ENCODE measurements around the gene QARS1. TPM values are rescaled to one million over a fixed set of nuclear protein-coding genes. Genes with fewer than 3 reads are reported as not detected.

Gene QARS1
- total RNA-seq, 1 donor from 2014 or later = 393 TPM

GRCh38 chr3:49076116-49076515 lies 28.4 kb downstream of the QARS1 start:
- peaks cover 36 to 52% (median 46%) of the 10 kb centered on the region in 3 donors for H3K36me3 ChIP-seq (ENCODE audit: control insufficient read depth in 3 of 3, insufficient read depth in 3 of 3, low read length in 3 of 3)

DNA sequence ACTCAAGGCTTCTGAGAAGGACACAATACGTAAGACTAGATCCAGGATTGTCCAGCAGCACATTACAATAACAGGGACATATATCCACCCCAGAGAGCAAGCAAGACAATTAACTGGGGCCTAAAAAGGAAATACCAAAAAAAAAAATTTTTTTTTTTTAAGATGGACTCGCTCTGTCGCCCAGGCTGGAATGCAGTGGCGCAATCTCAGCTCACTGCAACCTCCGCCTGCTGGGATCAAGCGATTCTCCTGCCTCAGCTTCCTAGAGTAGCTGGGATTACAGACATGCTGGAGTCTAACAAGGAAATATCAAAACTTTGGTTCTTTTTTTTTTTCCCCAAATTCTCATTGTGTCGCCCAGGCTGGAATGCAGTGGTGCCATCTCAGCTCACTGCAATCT lies 46.5 kb downstream of the QARS1 start:
- peaks cover 35 to 52% (median 43%) of the 10 kb centered on the region in 3 donors for H3K36me3 ChIP-seq (ENCODE audit: control insufficient read depth in 3 of 3, insufficient read depth in 3 of 3, low read length in 3 of 3)

More at GRCh38 chr3:49076116-49076515, 28.4 kb downstream of the QARS1 start:
- Histone ChIP-seq H3K4me3 (ENCODE audit: low read length in 3 of 3) (no peak overlapping the region), H3K9ac (ENCODE audit: low read depth in 1 of 3, low read length in 3 of 3) (no peak overlapping the region), H3K9me3 (ENCODE audit: control insufficient read depth in 3 of 3, low read length in 3 of 3) (no peaks in the 10 kb centered on the region), H3K27ac (ENCODE audit: low read depth, low read length) (no peak overlapping the region), H3K27me3 (ENCODE audit: control insufficient read depth in 3 of 3, insufficient read depth in 3 of 3, low read length in 3 of 3) (no peaks in the 10 kb centered on the region), H3K4me1 (ENCODE audit: control insufficient read depth in 3 of 3, insufficient read depth in 3 of 3, low read length in 3 of 3) (no peaks in the 10 kb centered on the region)

DNA sequence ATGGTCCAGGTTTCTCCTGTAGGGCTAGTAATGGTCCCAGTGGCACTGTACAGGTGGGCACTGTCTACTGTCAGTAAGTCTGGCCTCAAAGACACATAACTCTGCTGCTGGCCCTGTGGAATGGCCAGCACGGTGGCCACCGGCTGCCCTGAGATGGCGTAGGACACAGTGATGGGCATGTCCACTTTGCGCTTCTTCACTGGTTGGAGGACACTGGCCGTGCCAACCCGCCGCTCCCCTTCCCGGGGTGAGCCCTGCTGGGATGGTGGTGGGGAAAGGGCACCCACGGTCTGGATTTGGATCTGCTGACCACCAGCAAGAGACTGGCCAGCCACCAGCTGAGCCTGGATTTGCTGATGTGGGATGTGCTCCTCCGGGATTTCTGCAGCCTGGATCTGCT lies 47.3 kb downstream of the QARS1 start:
- Histone ChIP-seq H3K4me3 (ENCODE audit: low read length in 3 of 3) (no peak overlapping the region), H3K27ac (ENCODE audit: low read depth, low read length) (no peak overlapping the region), H3K9me3 (ENCODE audit: control insufficient read depth in 3 of 3, low read length in 3 of 3) (no peaks in the 10 kb centered on the region), H3K9ac (ENCODE audit: low read depth in 1 of 3, low read length in 3 of 3) (no peak overlapping the region), H3K4me1 (ENCODE audit: control insufficient read depth in 3 of 3, insufficient read depth in 3 of 3, low read length in 3 of 3) (peaks cover 0 to 6% (median 0%) of the 10 kb centered on the region in 3 donors), H3K36me3 (ENCODE audit: control insufficient read depth in 3 of 3, insufficient read depth in 3 of 3, low read length in 3 of 3) (peaks cover 37 to 49% (median 45%) of the 10 kb centered on the region in 3 donors), H3K27me3 (ENCODE audit: control insufficient read depth in 3 of 3, insufficient read depth in 3 of 3, low read length in 3 of 3) (no peaks in the 10 kb centered on the region)

More for the DNA sequence above, 46.5 kb downstream of the QARS1 start:
- peaks cover 0 to 6% (median 0%) of the 10 kb centered on the region in 3 donors for H3K4me1 ChIP-seq (ENCODE audit: control insufficient read depth in 3 of 3, insufficient read depth in 3 of 3, low read length in 3 of 3)
- no peaks in the 10 kb centered on the region for H3K9me3 ChIP-seq (ENCODE audit: control insufficient read depth in 3 of 3, low read length in 3 of 3)
- H3K4me3 ChIP-seq (ENCODE audit: low read length in 3 of 3) = no peak overlapping the region
- no peaks in the 10 kb centered on the region for H3K27me3 ChIP-seq (ENCODE audit: control insufficient read depth in 3 of 3, insufficient read depth in 3 of 3, low read length in 3 of 3)
- H3K9ac ChIP-seq (ENCODE audit: low read depth in 1 of 3, low read length in 3 of 3) = no peak overlapping the region
- no peak overlapping the region for H3K27ac ChIP-seq (ENCODE audit: low read depth, low read length)

GRCh38 chr3:49054344-49054862 lies 50.2 kb downstream of the QARS1 start:
- peaks cover 0 to 6% (median 0%) of the 10 kb centered on the region in 3 donors for H3K4me1 ChIP-seq (ENCODE audit: control insufficient read depth in 3 of 3, insufficient read depth in 3 of 3, low read length in 3 of 3)
- no peaks in the 10 kb centered on the region for H3K27me3 ChIP-seq (ENCODE audit: control insufficient read depth in 3 of 3, insufficient read depth in 3 of 3, low read length in 3 of 3)
- H3K27ac ChIP-seq (ENCODE audit: low read depth, low read length) = no peak overlapping the region
- H3K36me3 ChIP-seq (ENCODE audit: control insufficient read depth in 3 of 3, insufficient read depth in 3 of 3, low read length in 3 of 3) = peaks cover 37 to 44% (median 42%) of the 10 kb centered on the region in 3 donors
- peak overlapping the region in 1 of 3 donors; percentile 16 for H3K9ac ChIP-seq (ENCODE audit: low read depth in 1 of 3, low read length in 3 of 3)
- H3K4me3 ChIP-seq (ENCODE audit: low read length in 3 of 3) = no peak overlapping the region
- H3K9me3 ChIP-seq (ENCODE audit: control insufficient read depth in 3 of 3, low read length in 3 of 3) = no peaks in the 10 kb centered on the region

DNA sequence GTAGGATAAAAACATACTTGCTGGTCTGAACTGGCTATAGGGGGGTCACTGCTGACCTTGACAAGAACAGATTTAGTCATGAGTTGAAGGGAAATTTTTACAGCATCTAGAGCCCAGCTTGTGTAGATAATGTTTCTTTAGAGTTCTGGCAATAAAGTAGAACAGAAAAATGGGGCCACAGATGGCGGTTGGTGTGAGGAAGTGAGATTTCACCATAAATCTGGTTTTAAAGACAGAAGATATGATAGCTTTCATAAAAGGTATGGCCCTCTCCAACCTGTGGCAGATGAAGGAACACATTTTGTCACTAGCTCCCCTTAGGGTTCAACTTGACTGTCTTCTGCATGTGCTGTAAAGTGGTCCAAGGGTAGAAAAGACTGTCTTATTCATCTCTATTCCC lies 51.0 kb downstream of the QARS1 start:
- Histone ChIP-seq H3K9me3 (ENCODE audit: control insufficient read depth in 3 of 3, low read length in 3 of 3) (no peaks in the 10 kb centered on the region), H3K4me3 (ENCODE audit: low read length in 3 of 3) (no peak overlapping the region), H3K36me3 (ENCODE audit: control insufficient read depth in 3 of 3, insufficient read depth in 3 of 3, low read length in 3 of 3) (peaks cover 37 to 44% (median 42%) of the 10 kb centered on the region in 3 donors), H3K9ac (ENCODE audit: low read depth in 1 of 3, low read length in 3 of 3) (no peak overlapping the region), H3K27me3 (ENCODE audit: control insufficient read depth in 3 of 3, insufficient read depth in 3 of 3, low read length in 3 of 3) (no peaks in the 10 kb centered on the region), H3K27ac (ENCODE audit: low read depth, low read length) (no peak overlapping the region), H3K4me1 (ENCODE audit: control insufficient read depth in 3 of 3, insufficient read depth in 3 of 3, low read length in 3 of 3) (peaks cover 0 to 6% (median 0%) of the 10 kb centered on the region in 3 donors)

Small RNA genes lying within 50 kb of the gene (small RNA-seq; reads per million reads assigned to genes)
- gene RN7SL182P = not detected

Other genes starting within 250 kb of the QARS1 start
- 15.1 TPM for gene SLC25A20, start 205.9 kb downstream of the QARS1 start, total RNA-seq
- 51.7 TPM for gene ARIH2, start 185.9 kb downstream of the QARS1 start, total RNA-seq
- gene P4HTM, start 114.5 kb downstream of the QARS1 start, total RNA-seq = 17.2 TPM
- 54.3 TPM for gene WDR6, start 97.4 kb downstream of the QARS1 start, total RNA-seq
- 27.7 TPM for gene DALRD3, start 86.2 kb downstream of the QARS1 start, total RNA-seq
- gene NDUFAF3, start 82.6 kb downstream of the QARS1 start, total RNA-seq = 39.1 TPM
- gene IMPDH2, start 75.4 kb downstream of the QARS1 start, total RNA-seq = 523 TPM
- gene QRICH1, start 10.7 kb downstream of the QARS1 start, total RNA-seq = 92.9 TPM
- 37.1 TPM for gene USP19, start 16.1 kb upstream of the QARS1 start, total RNA-seq
- 601 TPM for gene LAMB2, start 28.3 kb upstream of the QARS1 start, total RNA-seq
- gene CCDC71, start 61.6 kb upstream of the QARS1 start, total RNA-seq = 11.5 TPM
- gene KLHDC8B, start 66.8 kb upstream of the QARS1 start, total RNA-seq = 83.5 TPM
- 1.6 TPM for gene C3orf62, start 172.5 kb upstream of the QARS1 start, total RNA-seq
- gene USP4, start 235.3 kb upstream of the QARS1 start, total RNA-seq = 18.3 TPM

All from skeletal muscle tissue (tissue), 5 donors.